HepG2 (cell line): ENCODE data around the gene SBNO2. TPM values are rescaled to one million over a fixed set of nuclear protein-coding genes. Genes with fewer than 3 reads are reported as not detected.

Source experiments
- ARNTL ChIP-seq: sonication (generic); formaldehyde crosslinking; IDR thresholded peaks from 2 replicates; pipeline ENCODE4 v1.4.0; 2020; ENCODE audit warnings: mild to moderate bottlenecking, missing genetic modification reagents
- BCL6 ChIP-seq: IDR thresholded peaks from 2 replicates; pipeline ENCODE4 v1.6.1; 2016; ENCODE audit warnings: missing genetic modification reagents, missing compliant biosample characterization
- BHLHE40 ChIP-seq: IDR thresholded peaks from 2 replicates; pipeline ENCODE4 v1.6.1; 2011; ENCODE audit warnings: low read length, improper control_type of control experiment
- CEBPB ChIP-seq: IDR thresholded peaks from 2 replicates; pipeline ENCODE4 v1.6.1; 2011; ENCODE audit warnings: low read depth, low read length, improper control_type of control experiment, borderline replicate concordance
- ESRRA ChIP-seq: sonication (generic); formaldehyde crosslinking; IDR thresholded peaks from 2 replicates; pipeline ENCODE4 v1.5.1; 2020; ENCODE audit warnings: mild to moderate bottlenecking, low read depth, missing genetic modification reagents
- GRHL1 ChIP-seq: sonication (generic); formaldehyde crosslinking; conservative IDR thresholded peaks from 2 replicates; pipeline ENCODE4 v1.8.0; 2022; ENCODE audit warnings: missing genetic modification reagents
- KDM6A ChIP-seq: IDR thresholded peaks from 2 replicates; pipeline ENCODE4 v1.6.1; 2016; ENCODE audit warnings: low read depth
- NCOA1 ChIP-seq: sonication (generic); formaldehyde crosslinking; IDR thresholded peaks from 2 replicates; pipeline ENCODE4 v1.9.0; 2021; ENCODE audit warnings: missing genetic modification reagents
- NPAS2 ChIP-seq: sonication (generic); formaldehyde crosslinking; IDR thresholded peaks from 2 replicates; pipeline ENCODE4 v1.8.0; 2022; ENCODE audit warnings: mild to moderate bottlenecking, missing genetic modification reagents, borderline replicate concordance
- RBAK ChIP-seq: sonication (generic); formaldehyde crosslinking; IDR thresholded peaks from 2 replicates; pipeline ENCODE4 v1.5.1; 2020; ENCODE audit warnings: mild to moderate bottlenecking, missing genetic modification reagents
- RELA ChIP-seq: sonication (generic); formaldehyde crosslinking; IDR thresholded peaks from 2 replicates; pipeline ENCODE4 v1.4.0; 2020; ENCODE audit warnings: missing genetic modification reagents
- REPIN1 ChIP-seq: sonication (generic); formaldehyde crosslinking; IDR thresholded peaks from 2 replicates; pipeline ENCODE4 v1.8.0; 2022; ENCODE audit warnings: missing genetic modification reagents, low read depth, mild to moderate bottlenecking, borderline replicate concordance
- SNAPC2 ChIP-seq: sonication (generic); formaldehyde crosslinking; IDR thresholded peaks from 2 replicates; pipeline ENCODE4 v1.8.1; 2022; ENCODE audit warnings: mild to moderate bottlenecking, missing genetic modification reagents
- SRSF4 ChIP-seq: fragments of 200-400 bp; formaldehyde crosslinking; IDR thresholded peaks from one replicate; pipeline ENCODE4 v1.6.1; 2018; ENCODE audit warnings: mild to moderate bottlenecking, low read depth, low read length, moderate library complexity; ENCODE audit not compliant: poor library complexity, severe bottlenecking
- ZBTB7B ChIP-seq: sonication (generic); formaldehyde crosslinking; IDR thresholded peaks from 2 replicates; pipeline ENCODE4 v1.4.0; 2020; ENCODE audit warnings: missing genetic modification reagents
- ZMYM2 ChIP-seq: sonication (generic); formaldehyde crosslinking; IDR thresholded peaks from 2 replicates; pipeline ENCODE4 v1.8.0; 2022; ENCODE audit warnings: mild to moderate bottlenecking, missing genetic modification reagents
- ZNF12 ChIP-seq: sonication (generic); formaldehyde crosslinking; IDR thresholded peaks from 2 replicates; pipeline ENCODE4 v1.5.0; 2020; ENCODE audit warnings: missing genetic modification reagents
- ZNF282 ChIP-seq: fragments of 450-650 bp; IDR thresholded peaks from 2 replicates; pipeline ENCODE4 v1.6.1; 2018; ENCODE audit not compliant: partially characterized antibody
- ZNF354B ChIP-seq: sonication (generic); formaldehyde crosslinking; IDR thresholded peaks from 2 replicates; pipeline ENCODE4 v1.8.0; 2022; ENCODE audit warnings: mild to moderate bottlenecking, missing genetic modification reagents
- ZNF362 ChIP-seq: sonication (generic); formaldehyde crosslinking; IDR thresholded peaks from 2 replicates; pipeline ENCODE4 v1.4.0; 2020; ENCODE audit warnings: missing genetic modification reagents, mild to moderate bottlenecking, borderline replicate concordance
- ZNF510 ChIP-seq: sonication (generic); formaldehyde crosslinking; IDR thresholded peaks from 2 replicates; pipeline ENCODE4 v1.4.0; 2020; ENCODE audit warnings: low read depth, mild to moderate bottlenecking, missing genetic modification reagents
- ZNF558 ChIP-seq: sonication (generic); formaldehyde crosslinking; IDR thresholded peaks from 2 replicates; pipeline ENCODE4 v1.9.0; 2022; ENCODE audit warnings: mild to moderate bottlenecking, missing genetic modification reagents, borderline replicate concordance
- ZNF83 ChIP-seq: sonication (generic); formaldehyde crosslinking; IDR thresholded peaks from 2 replicates; pipeline ENCODE4 v1.4.0; 2020; ENCODE audit warnings: missing genetic modification reagents, mild to moderate bottlenecking, borderline replicate concordance
- polyA plus RNA-seq, 8 experiments: library from polyadenylated mRNA; depleted of rRNA in 3 of 8; stranded (reverse) in 7 of 8; unstranded in 1 of 8; fragments of >200 nt; fragmentation: Illumina TruSeq in 4 of 8; extraction: Trizol in 4 of 8; gene quantifications; 2 replicates each; pipeline versions ENCODE4 v1.2.1 to v1.2.3, GENCODE V29; 2011 to 2016; ENCODE audit warnings: low read depth in 4 of 8, missing spikeins in 1 of 8, mixed read lengths in 1 of 8; ENCODE audit not compliant: insufficient read depth in 1 of 8
- total RNA-seq, 5 experiments: library from RNA; depleted of rRNA; stranded (reverse); fragments of >200 nt; fragmentation: Illumina TruSeq; extraction: Trizol; gene quantifications; 2 replicates each; pipeline ENCODE4 v1.2.3, GENCODE V29; 2016; ENCODE audit warnings: low read depth in 1 of 5
- TF ChIP-seq, protein P1 (sequence below): sonication (generic); formaldehyde crosslinking; IDR thresholded peaks from 2 replicates; pipeline ENCODE4 v1.5.0; 2020; ENCODE audit warnings: mild to moderate bottlenecking, missing genetic modification reagents

Gene SBNO2
- total and polyA plus RNA-seq, 2 of the 13 experiments (the other 11 are each of a cell fraction or from before 2014, with no cell fraction given) = 8.6 to 10.4 TPM

GRCh38 chr19:1098177-1099051, 75.7 kb downstream of the SBNO2 start (continued):
- TF ChIP-seq REPIN1 (CRISPR knock-in tag) (peak; percentile 77), ESRRA (CRISPR knock-in tag) (peak; percentile 88), ZNF354B (no peak), ZNF558 (CRISPR knock-in tag) (0 out of 2 replicates have a peak, but pooled peaks have one; percentile 11), RBAK (CRISPR knock-in tag) (no peak; the same call in 1 of the 2 replicates), ARNTL (CRISPR knock-in tag) (peak; percentile 91), ZBTB7B (peak; percentile 12; the same call in 1 of the 2 replicates), ZNF362 (peak; percentile 62; the same call in 1 of the 2 replicates), BHLHE40 (no peak), NPAS2 (CRISPR knock-in tag) (no peak), ZNF282 (peak; percentile 60), CEBPB (no peak), RELA (CRISPR knock-in tag) (no peak), ZNF12 (peak; percentile 13; the same call in 1 of the 2 replicates), BCL6 (CRISPR knock-in tag) (no peak), SRSF4 (no peak), GRHL1 (CRISPR knock-in tag) (no peak), KDM6A (CRISPR knock-in tag) (no peak; the same call in 1 of the 2 replicates), NCOA1 (CRISPR knock-in tag) (peak; percentile 88; the same call in 1 of the 2 replicates), ZNF83 (CRISPR knock-in tag) (peak; percentile 72; the same call in 1 of the 2 replicates), ZNF510 (0 out of 2 replicates have a peak, but pooled peaks have one; percentile 25), ZMYM2 (CRISPR knock-in tag) (peak; percentile 61; the same call in 1 of the 2 replicates), SNAPC2 (CRISPR knock-in tag) (peak; percentile 89; the same call in 1 of the 2 replicates)
- TF ChIP-seq, protein P1, sequence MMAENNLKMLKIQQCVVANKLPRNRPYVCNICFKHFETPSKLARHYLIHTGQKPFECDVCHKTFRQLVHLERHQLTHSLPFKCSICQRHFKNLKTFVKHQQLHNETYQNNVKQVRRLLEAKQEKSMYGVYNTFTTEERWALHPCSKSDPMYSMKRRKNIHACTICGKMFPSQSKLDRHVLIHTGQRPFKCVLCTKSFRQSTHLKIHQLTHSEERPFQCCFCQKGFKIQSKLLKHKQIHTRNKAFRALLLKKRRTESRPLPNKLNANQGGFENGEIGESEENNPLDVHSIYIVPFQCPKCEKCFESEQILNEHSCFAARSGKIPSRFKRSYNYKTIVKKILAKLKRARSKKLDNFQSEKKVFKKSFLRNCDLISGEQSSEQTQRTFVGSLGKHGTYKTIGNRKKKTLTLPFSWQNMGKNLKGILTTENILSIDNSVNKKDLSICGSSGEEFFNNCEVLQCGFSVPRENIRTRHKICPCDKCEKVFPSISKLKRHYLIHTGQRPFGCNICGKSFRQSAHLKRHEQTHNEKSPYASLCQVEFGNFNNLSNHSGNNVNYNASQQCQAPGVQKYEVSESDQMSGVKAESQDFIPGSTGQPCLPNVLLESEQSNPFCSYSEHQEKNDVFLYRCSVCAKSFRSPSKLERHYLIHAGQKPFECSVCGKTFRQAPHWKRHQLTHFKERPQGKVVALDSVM = peak; percentile 95
